Osteoblast (primary cell): ENCODE data around the gene TBXAS1. TPM values are rescaled to one million over a fixed set of nuclear protein-coding genes. Genes with fewer than 3 reads are reported as not detected.

Experiments used
- DNase-seq: peaks from one replicate; pipeline ENCODE4 v3.0.0; 2011; ENCODE audit warnings: low spot score, mixed read lengths; ENCODE audit not compliant: insufficient read length; ENCODE audit errors: missing footprints
- H2AFZ ChIP-seq: 2 replicates; pipeline ENCODE4 v1.6.0; 2011; ENCODE audit warnings: mild to moderate bottlenecking, low read length
- H3K27ac ChIP-seq: 2 replicates; pipeline ENCODE4 v1.5.1; 2011; ENCODE audit warnings: mild to moderate bottlenecking, low read depth, low read length, moderate library complexity
- H3K27me3 ChIP-seq: 2 replicates; pipeline ENCODE4 v1.6.0; 2012; ENCODE audit warnings: mild to moderate bottlenecking, control low read depth, inconsistent platforms, low read length, moderate library complexity; ENCODE audit not compliant: insufficient read depth
- H3K36me3 ChIP-seq: 2 replicates; pipeline ENCODE4 v1.5.1; 2011; ENCODE audit warnings: mild to moderate bottlenecking, low read length, control low read depth, moderate library complexity; ENCODE audit not compliant: insufficient read depth
- H3K4me1 ChIP-seq: 2 replicates; pipeline ENCODE4 v1.5.1; 2011; ENCODE audit warnings: mild to moderate bottlenecking, low read length, control low read depth, moderate library complexity; ENCODE audit not compliant: insufficient read depth
- H3K4me2 ChIP-seq: 2 replicates; pipeline ENCODE4 v1.6.0; 2011; ENCODE audit warnings: mild to moderate bottlenecking, low read length; ENCODE audit not compliant: insufficient read depth
- H3K4me3 ChIP-seq: fragments of 200-600 bp; sonication (generic); 3 replicates; pipeline ENCODE4 v1.5.1; 2012; ENCODE audit warnings: mild to moderate bottlenecking, low read length, inconsistent platforms; ENCODE audit not compliant: insufficient read depth
- H3K79me2 ChIP-seq: 2 replicates; pipeline ENCODE4 v1.6.0; 2012; ENCODE audit warnings: mild to moderate bottlenecking, low read length, control low read depth, inconsistent platforms; ENCODE audit not compliant: insufficient read depth
- H3K9me3 ChIP-seq: 2 replicates; pipeline ENCODE4 v1.5.1; 2011; ENCODE audit warnings: low read depth, low read length, control low read depth
- H4K20me1 ChIP-seq: 2 replicates; pipeline ENCODE4 v1.6.0; 2012; ENCODE audit warnings: mild to moderate bottlenecking, low read length, control low read depth; ENCODE audit not compliant: insufficient read depth
- CTCF ChIP-seq: IDR thresholded peaks from 2 replicates; pipeline ENCODE4 v1.5.1; 2011; ENCODE audit warnings: mild to moderate bottlenecking, low read depth, low read length, moderate library complexity; ENCODE audit errors: extremely low read depth
- total RNA-seq: library from RNA; depleted of rRNA; stranded (reverse); fragments of >200 nt; gene quantifications from 2 replicates; pipeline ENCODE4 v1.2.3, GENCODE V29; 2012

Gene TBXAS1
- total RNA-seq, 1 donor: 0.72 TPM

DNA sequence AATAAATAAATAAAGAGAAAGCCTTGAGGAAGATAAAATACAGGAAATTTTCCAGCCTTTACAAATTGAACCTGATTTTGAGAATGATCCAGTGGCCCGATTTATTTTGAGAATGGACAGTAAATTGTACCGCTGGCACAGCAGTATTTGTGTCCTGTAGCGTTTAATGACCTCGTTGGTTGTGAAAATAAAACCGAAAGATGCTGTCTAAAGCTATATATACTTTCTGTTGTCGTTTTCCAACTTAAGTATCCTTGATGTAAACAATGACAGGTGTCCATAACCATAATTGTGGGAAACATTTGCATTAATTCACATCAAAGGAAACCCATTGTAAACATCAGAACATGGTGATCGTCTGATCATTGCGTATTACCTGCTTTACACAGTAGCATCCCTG lies 38.8 kb downstream of the TBXAS1 start:
- no peak for TF ChIP-seq CTCF
- no peaks in the 10 kb centered on the region for H4K20me1 ChIP-seq
- no peak overlapping the region for H3K4me3 ChIP-seq
- no peak overlapping the region for H3K4me2 ChIP-seq
- DNase-seq: no peak
- no peaks in the 10 kb centered on the region for H3K79me2 ChIP-seq
- no peaks in the 10 kb centered on the region for H3K36me3 ChIP-seq
- no peak overlapping the region for H2AFZ ChIP-seq
- peaks cover 14% of the 10 kb centered on the region for H3K4me1 ChIP-seq
- H3K9me3 ChIP-seq: no peaks in the 10 kb centered on the region
- no peaks in the 10 kb centered on the region for H3K27me3 ChIP-seq
- H3K27ac ChIP-seq: no peak overlapping the region

GRCh38 chr7:139869886-139870285 lies 40.8 kb downstream of the TBXAS1 start:
- Histone ChIP-seq H2AFZ (no peak overlapping the region), H3K4me2 (no peak overlapping the region)

GRCh38 chr7:139870380-139870779 lies 41.3 kb downstream of the TBXAS1 start:
- Histone ChIP-seq H3K27ac (no peak overlapping the region), H3K4me3 (no peak overlapping the region), H3K4me1 (peaks cover 14% of the 10 kb centered on the region), H3K79me2 (no peaks in the 10 kb centered on the region), H3K27me3 (no peaks in the 10 kb centered on the region), H3K36me3 (no peaks in the 10 kb centered on the region), H3K9me3 (no peaks in the 10 kb centered on the region), H3K4me2 (no peak overlapping the region), H4K20me1 (no peaks in the 10 kb centered on the region), H2AFZ (no peak overlapping the region)
- no peak for TF ChIP-seq CTCF
- DNase-seq: no peak

More at GRCh38 chr7:139869886-139870285, 40.8 kb downstream of the TBXAS1 start:
- DNase-seq: no peak
- Histone ChIP-seq H4K20me1 (no peaks in the 10 kb centered on the region), H3K27me3 (no peaks in the 10 kb centered on the region), H3K9me3 (no peaks in the 10 kb centered on the region), H3K27ac (no peak overlapping the region), H3K4me3 (no peak overlapping the region), H3K79me2 (no peaks in the 10 kb centered on the region), H3K36me3 (no peaks in the 10 kb centered on the region), H3K4me1 (peaks cover 14% of the 10 kb centered on the region)
- no peak for TF ChIP-seq CTCF

DNA sequence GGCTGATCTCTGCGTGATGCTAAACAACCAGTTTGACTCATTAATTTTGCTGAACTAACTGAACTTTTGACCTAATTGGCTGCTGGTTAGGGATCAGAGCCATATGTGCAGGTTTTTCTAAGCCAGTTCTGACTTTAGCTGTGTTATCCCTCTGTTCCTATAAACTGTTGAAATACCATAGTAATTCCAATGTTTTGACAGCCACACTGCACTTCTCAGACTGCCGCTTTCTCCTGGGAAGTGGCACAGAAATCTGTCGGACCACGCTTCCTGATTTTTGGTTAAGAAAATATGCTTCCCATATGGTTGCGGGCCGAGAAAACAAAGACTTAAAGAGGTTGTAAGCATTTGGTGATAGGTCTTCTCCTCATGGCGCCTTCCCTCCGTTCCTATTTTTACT lies 42.3 kb downstream of the TBXAS1 start:
- Histone ChIP-seq H3K79me2 (no peaks in the 10 kb centered on the region), H3K4me2 (peak overlapping the region; percentile 65), H3K27ac (no peak overlapping the region), H3K9me3 (no peaks in the 10 kb centered on the region), H3K4me1 (peaks cover 14% of the 10 kb centered on the region), H2AFZ (peak overlapping the region; percentile 45), H3K36me3 (no peaks in the 10 kb centered on the region), H3K4me3 (no peak overlapping the region), H3K27me3 (no peaks in the 10 kb centered on the region), H4K20me1 (no peaks in the 10 kb centered on the region)
- DNase-seq: no peak
- no peak for TF ChIP-seq CTCF
